SK-N-SH (cell line): Measurements from ENCODE around the gene AASS. TPM values are rescaled to one million over a fixed set of nuclear protein-coding genes. Genes with fewer than 3 reads are reported as not detected.

Experiments
- CTCF ChIA-PET: fragments of 300-600, 350-600 bp; formaldehyde crosslinking; extraction: SDS; loops from one replicate; lab custom pipeline; 2021; lab: Yijun Ruan, JAX
- POLR2A ChIA-PET: fragments of 350-600 bp; sonication (Branson Sonifier 250); formaldehyde crosslinking; extraction: SDS; loops from one replicate; lab custom pipeline; 2020; ENCODE audit warnings: antibody characterized with exemption, inconsistent platforms; lab: Yijun Ruan, JAX
- DNase-seq: peaks from one replicate; pipeline ENCODE4 v3.0.0; 2012
- H2AFZ ChIP-seq: fragments of 200-600 bp; sonication (generic); 2 replicates; pipeline ENCODE4 v1.8.1; 2016; ENCODE audit warnings: antibody characterized with exemption, mild to moderate bottlenecking, low read depth
- H3F3A ChIP-seq: fragments of 200-600 bp; sonication (generic); replicated peaks from 2 replicates; pipeline ENCODE3; 2016; ENCODE audit warnings: antibody characterized with exemption, mild to moderate bottlenecking; ENCODE audit not compliant: insufficient read depth
- H3K27ac ChIP-seq, 2 experiments: fragments of 200-500 bp in 1 of 2; fragments of 200-600 bp in 1 of 2; sonication (Bioruptor generic) in 1 of 2; sonication (generic), shearing (Covaris generic) in 1 of 2; 2 replicates each; pipeline versions ENCODE4 v1.5.1 to v1.6.1; 2014 to 2016; ENCODE audit warnings: low read depth in 2 of 2, inconsistent platforms in 1 of 2, low read length in 1 of 2, mild to moderate bottlenecking in 1 of 2, mixed read lengths in 1 of 2
- H3K27me3 ChIP-seq: fragments of 200-600 bp; sonication (generic), shearing (Covaris generic); 2 replicates; pipeline ENCODE4 v1.6.1; 2016; ENCODE audit warnings: mixed run types; ENCODE audit not compliant: insufficient read depth
- H3K36me3 ChIP-seq, 2 experiments: fragments of 200-500 bp in 1 of 2; fragments of 200-600 bp in 1 of 2; sonication (Bioruptor generic) in 1 of 2; sonication (generic) in 1 of 2; replicated peaks in 1 of 2; 2 replicates each; pipeline versions ENCODE3 to v1.5.1; 2014 to 2016; ENCODE audit warnings: low read length in 1 of 2, mild to moderate bottlenecking in 1 of 2; ENCODE audit not compliant: insufficient read depth in 2 of 2, control insufficient read depth in 1 of 2
- H3K4me1 ChIP-seq, 2 experiments: fragments of 200-500 bp in 1 of 2; fragments of 200-600 bp in 1 of 2; sonication (Bioruptor generic) in 1 of 2; sonication (generic), shearing (Covaris generic) in 1 of 2; 2 replicates each; pipeline versions ENCODE4 v1.5.1 to v1.6.1; 2014 to 2016; ENCODE audit warnings: low read depth in 1 of 2, low read length in 1 of 2, mixed run types in 1 of 2; ENCODE audit not compliant: insufficient read depth in 2 of 2, control insufficient read depth in 1 of 2
- H3K4me2 ChIP-seq: fragments of 200-600 bp; sonication (generic), shearing (Covaris generic); 2 replicates; pipeline ENCODE4 v1.6.1; 2017; ENCODE audit warnings: mixed run types
- H3K4me3 ChIP-seq, 2 experiments: fragments of 200-500 bp in 1 of 2; fragments of 200-600 bp in 1 of 2; sonication (Bioruptor generic) in 1 of 2; sonication (generic), shearing (Covaris generic) in 1 of 2; 2 replicates each; pipeline versions ENCODE4 v1.5.1 to v1.8.1; 2014 to 2016; ENCODE audit warnings: low read depth in 2 of 2, inconsistent platforms in 1 of 2, low read length in 1 of 2, mild to moderate bottlenecking in 1 of 2, mixed read lengths in 1 of 2, moderate library complexity in 1 of 2
- H3K79me2 ChIP-seq: fragments of 200-600 bp; sonication (generic); 2 replicates; pipeline ENCODE4 v1.8.1; 2017; ENCODE audit warnings: mild to moderate bottlenecking; ENCODE audit not compliant: insufficient read depth
- H3K9ac ChIP-seq: fragments of 200-600 bp; sonication (generic); 2 replicates; pipeline ENCODE4 v1.6.1; 2017; ENCODE audit warnings: mixed run types
- H3K9me2 ChIP-seq: fragments of 200-600 bp; sonication (generic); 2 replicates; pipeline ENCODE4 v1.6.1; 2017; ENCODE audit warnings: mixed run types
- H3K9me3 ChIP-seq: fragments of 200-600 bp; sonication (generic); 2 replicates; pipeline ENCODE4 v1.6.1; 2017; ENCODE audit warnings: mixed run types, mild to moderate bottlenecking, moderate library complexity
- H4K20me1 ChIP-seq: fragments of 200-600 bp; sonication (generic); 2 replicates; pipeline ENCODE4 v1.6.1; 2017; ENCODE audit warnings: mild to moderate bottlenecking, mixed run types; ENCODE audit not compliant: insufficient read depth
- ELF1 ChIP-seq: IDR thresholded peaks from 2 replicates; pipeline ENCODE4 v1.4.0; 2012
- EP300 ChIP-seq, 2 experiments: IDR thresholded peaks; 2 replicates each; pipeline versions ENCODE4 v1.4.0 to v1.6.1; 2012; ENCODE audit warnings: borderline replicate concordance in 1 of 2, low read depth in 1 of 2, low read length in 1 of 2
- GATA2 ChIP-seq: sonication (generic); formaldehyde crosslinking; IDR thresholded peaks from 2 replicates; pipeline ENCODE4 v1.5.0; 2020; ENCODE audit warnings: mild to moderate bottlenecking, missing genetic modification reagents
- NFIC ChIP-seq: IDR thresholded peaks from 2 replicates; pipeline ENCODE4 v1.4.0; 2012; ENCODE audit warnings: borderline replicate concordance
- NRF1 ChIP-seq: IDR thresholded peaks from 2 replicates; pipeline ENCODE4 v1.6.1; 2012; ENCODE audit warnings: low read depth, mild to moderate bottlenecking, low read length
- TEAD4 ChIP-seq: IDR thresholded peaks from 2 replicates; pipeline ENCODE4 v1.4.0; 2012; ENCODE audit warnings: mild to moderate bottlenecking, borderline replicate concordance; ENCODE audit not compliant: insufficient read depth
- ZBTB33 ChIP-seq: IDR thresholded peaks from 2 replicates; pipeline ENCODE4 v1.4.0; 2012; ENCODE audit warnings: low read depth, borderline replicate concordance
- WGBS: methylation state at CpG from one replicate; pipeline ENCODE4 v1.1.6; 2017; ENCODE audit warnings: low lambda C conversion rate; 5-methylcytosine and 5-hydroxymethylcytosine counted together
- polyA plus RNA-seq, 3 experiments: library from polyadenylated mRNA; depleted of rRNA; stranded (reverse); fragments of >200 nt; gene quantifications; 2 replicates each; pipeline ENCODE4 v1.2.3, GENCODE V29; 2012
- TF ChIP-seq, protein P1 (sequence below): IDR thresholded peaks from 2 replicates; pipeline ENCODE4 v1.6.1; 2012; ENCODE audit warnings: mild to moderate bottlenecking, low read depth, low read length, moderate library complexity

The AASS gene
- polyA plus RNA-seq, 1 of the 3 experiments (the other 2 are of a cell fraction) = 0.92 TPM

DNA sequence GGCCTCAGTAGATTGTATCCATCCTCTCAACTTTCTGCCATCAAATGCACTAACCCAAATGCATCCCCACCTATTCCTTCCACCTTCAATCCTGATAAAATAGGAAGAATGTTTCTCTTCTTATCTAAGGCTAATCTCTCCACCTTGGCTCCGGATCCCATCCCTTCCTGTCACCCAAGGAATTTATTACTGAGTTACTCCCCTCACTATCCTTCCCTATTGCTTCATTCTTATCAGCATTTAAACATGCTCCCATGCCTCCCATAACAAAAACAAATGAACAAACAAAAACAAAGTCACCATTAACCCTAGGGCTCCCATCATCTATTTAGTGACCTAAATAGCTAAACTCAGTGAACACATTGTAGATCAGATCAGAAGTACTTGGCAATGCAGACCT lies 25.3 kb downstream of the AASS start:
- ChIA-PET CTCF (interaction anchor here (5.2 kb wide), 1 partner anchor 26 kb away, joined by 17 read pairs; no protein-coding TSS in a partner anchor), POLR2A (no interaction called here)
- H3K9me3 ChIP-seq = no peaks in the 10 kb centered on the region
- no peaks in the 10 kb centered on the region for H3F3A ChIP-seq
- no peak overlapping the region for H3K9ac ChIP-seq
- no peaks in the 10 kb centered on the region for H3K36me3 ChIP-seq
- TF ChIP-seq TEAD4 = no peak
- H3K4me3 ChIP-seq = no peak overlapping the region
- H2AFZ ChIP-seq = no peak overlapping the region
- H3K4me1 ChIP-seq = no peaks in the 10 kb centered on the region
- H3K79me2 ChIP-seq = no peaks in the 10 kb centered on the region; the same call in 1 of the 2 replicates
- no peaks in the 10 kb centered on the region; the same call in 1 of the 2 replicates for H4K20me1 ChIP-seq
- no peak for DNase-seq
- H3K4me2 ChIP-seq = no peak overlapping the region
- H3K9me2 ChIP-seq = no peaks in the 10 kb centered on the region; the same call in 1 of the 2 replicates
- 2% methylated on average over 1 of the region's 1 CpG for WGBS
- H3K27me3 ChIP-seq = peaks cover 2% of the 10 kb centered on the region; the same call in 1 of the 2 replicates
- no peak overlapping the region for H3K27ac ChIP-seq

GRCh38 chr7:122103064-122103463 lies 41.0 kb downstream of the AASS start:
- no peak for DNase-seq
- no peak for TF ChIP-seq ELF1
- no peak for TF ChIP-seq EP300 (IDR thresholded peaks at IDR 0.05; ENCODE audit: borderline replicate concordance in 1 of 2, low read depth in 1 of 2, low read length in 1 of 2)
- TF ChIP-seq, protein P1, sequence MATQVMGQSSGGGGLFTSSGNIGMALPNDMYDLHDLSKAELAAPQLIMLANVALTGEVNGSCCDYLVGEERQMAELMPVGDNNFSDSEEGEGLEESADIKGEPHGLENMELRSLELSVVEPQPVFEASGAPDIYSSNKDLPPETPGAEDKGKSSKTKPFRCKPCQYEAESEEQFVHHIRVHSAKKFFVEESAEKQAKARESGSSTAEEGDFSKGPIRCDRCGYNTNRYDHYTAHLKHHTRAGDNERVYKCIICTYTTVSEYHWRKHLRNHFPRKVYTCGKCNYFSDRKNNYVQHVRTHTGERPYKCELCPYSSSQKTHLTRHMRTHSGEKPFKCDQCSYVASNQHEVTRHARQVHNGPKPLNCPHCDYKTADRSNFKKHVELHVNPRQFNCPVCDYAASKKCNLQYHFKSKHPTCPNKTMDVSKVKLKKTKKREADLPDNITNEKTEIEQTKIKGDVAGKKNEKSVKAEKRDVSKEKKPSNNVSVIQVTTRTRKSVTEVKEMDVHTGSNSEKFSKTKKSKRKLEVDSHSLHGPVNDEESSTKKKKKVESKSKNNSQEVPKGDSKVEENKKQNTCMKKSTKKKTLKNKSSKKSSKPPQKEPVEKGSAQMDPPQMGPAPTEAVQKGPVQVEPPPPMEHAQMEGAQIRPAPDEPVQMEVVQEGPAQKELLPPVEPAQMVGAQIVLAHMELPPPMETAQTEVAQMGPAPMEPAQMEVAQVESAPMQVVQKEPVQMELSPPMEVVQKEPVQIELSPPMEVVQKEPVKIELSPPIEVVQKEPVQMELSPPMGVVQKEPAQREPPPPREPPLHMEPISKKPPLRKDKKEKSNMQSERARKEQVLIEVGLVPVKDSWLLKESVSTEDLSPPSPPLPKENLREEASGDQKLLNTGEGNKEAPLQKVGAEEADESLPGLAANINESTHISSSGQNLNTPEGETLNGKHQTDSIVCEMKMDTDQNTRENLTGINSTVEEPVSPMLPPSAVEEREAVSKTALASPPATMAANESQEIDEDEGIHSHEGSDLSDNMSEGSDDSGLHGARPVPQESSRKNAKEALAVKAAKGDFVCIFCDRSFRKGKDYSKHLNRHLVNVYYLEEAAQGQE = no peak
- TF ChIP-seq, all 33 proteins: peak for 0
- Histone ChIP-seq H3K4me1 (no peaks in the 10 kb centered on the region), H3K4me2 (no peak overlapping the region), H3K9me2 (no peaks in the 10 kb centered on the region), H4K20me1 (no peaks in the 10 kb centered on the region), H3K9ac (no peak overlapping the region), H3K79me2 (no peaks in the 10 kb centered on the region), H3K27me3 (no peaks in the 10 kb centered on the region), H3K9me3 (peaks cover 11% of the 10 kb centered on the region; the same call in 1 of the 2 replicates), H3K4me3 (no peak overlapping the region), H3F3A (no peaks in the 10 kb centered on the region), H2AFZ (no peak overlapping the region), H3K27ac (no peak overlapping the region), H3K36me3 (no peaks in the 10 kb centered on the region)
- POLR2A ChIA-PET = no interaction called here
- CTCF ChIA-PET = interaction anchor here (1.1 to 2.1 kb wide), 2 partner anchors 10 to 109 kb away, joined by 3 to 22 read pairs; no protein-coding TSS in a partner anchor

DNA sequence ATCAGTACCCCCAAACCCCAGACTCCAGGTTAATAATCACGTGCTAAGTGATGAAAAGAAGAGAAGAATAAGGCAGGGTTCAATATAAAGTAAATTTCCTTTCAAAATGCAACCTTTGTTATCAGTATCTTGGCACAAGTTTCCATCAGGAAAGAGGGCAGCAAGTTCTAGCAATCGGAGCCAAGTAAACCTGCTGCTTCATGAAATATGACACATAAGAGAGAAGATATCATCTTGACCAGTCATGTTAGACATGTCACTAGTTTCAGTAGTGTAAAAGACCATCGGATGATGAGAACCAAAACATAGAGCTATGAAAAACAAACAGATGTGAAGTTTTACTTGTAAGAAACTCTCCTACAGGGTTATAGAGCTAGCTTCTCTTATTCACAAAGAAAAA lies 44.0 kb downstream of the AASS start:
- Histone ChIP-seq H3K27me3 (no peaks in the 10 kb centered on the region), H4K20me1 (no peaks in the 10 kb centered on the region), H3K4me2 (no peak overlapping the region), H3K36me3 (no peaks in the 10 kb centered on the region), H3K4me3 (no peak overlapping the region), H3F3A (no peaks in the 10 kb centered on the region), H3K9ac (no peak overlapping the region), H3K79me2 (no peaks in the 10 kb centered on the region), H3K27ac (no peak overlapping the region), H3K4me1 (no peaks in the 10 kb centered on the region), H3K9me2 (no peaks in the 10 kb centered on the region), H3K9me3 (peaks cover 11% of the 10 kb centered on the region; the same call in 1 of the 2 replicates), H2AFZ (no peak overlapping the region)
- WGBS = 5% methylated on average over 3 of the region's 3 CpGs
- POLR2A ChIA-PET = no interaction called here
- DNase-seq = no peak
- CTCF ChIA-PET = interaction anchor here (0.6 kb wide), 2 partner anchors 13 to 92 kb away, joined by 3 read pairs; no protein-coding TSS in a partner anchor
- no peak for TF ChIP-seq ZBTB33
- TF ChIP-seq GATA2 (CRISPR knock-in tag) = no peak
- no peak for TF ChIP-seq NFIC
- no peak for TF ChIP-seq EP300 (IDR thresholded peaks at IDR 0.05; ENCODE audit: borderline replicate concordance in 1 of 2, low read depth in 1 of 2, low read length in 1 of 2)
- no peak for TF ChIP-seq NRF1
